SK-N-MC (cell line): Measurements from ENCODE around the gene ZNF236.
"Not testable (repeated sequence)": the region's sequence is repeated elsewhere in the genome, so short reads cannot be mapped to it uniquely, and the experiment has no call there.

Experiments
- DNase-seq: peaks from one replicate; pipeline ENCODE4 v3.0.0-alpha.2; 2011; ENCODE audit warnings: low read depth, low spot score
- H3K27ac ChIP-seq: fragments of 200-600 bp; sonication (generic); 2 replicates; pipeline ENCODE4 v1.5.1; 2016; ENCODE audit warnings: mixed run types
- H3K36me3 ChIP-seq: fragments of 200-600 bp; sonication (generic); 2 replicates; pipeline ENCODE4 v1.6.1; 2017; ENCODE audit warnings: antibody characterized with exemption, low read length, mixed read lengths; ENCODE audit not compliant: insufficient read depth
- H3K4me3 ChIP-seq: fragments of 200-600 bp; sonication (generic); 2 replicates; pipeline ENCODE4 v1.5.1; 2016
- H3K9ac ChIP-seq: fragments of 200-600 bp; sonication (generic); 2 replicates; pipeline ENCODE4 v1.8.0; 2017; ENCODE audit warnings: mixed run types, mixed read lengths; ENCODE audit not compliant: insufficient read length
- H3K9me3 ChIP-seq: fragments of 200-600 bp; sonication (generic); 2 replicates; pipeline ENCODE4 v1.6.1; 2017; ENCODE audit warnings: low read depth, mild to moderate bottlenecking, antibody characterized with exemption, low read length, moderate library complexity, mixed read lengths
- EZH2 ChIP-seq: fragments of 200-600 bp; sonication (generic); IDR thresholded peaks from one replicate; pipeline ENCODE4 v1.6.1; 2017; ENCODE audit warnings: antibody characterized with exemption
- FOXP2 ChIP-seq: optimal IDR thresholded peaks from 2 replicates; pipeline ENCODE3; 2011; ENCODE audit warnings: mild to moderate bottlenecking, moderate library complexity; ENCODE audit not compliant: insufficient read depth; ENCODE audit errors: extremely low read length, control extremely low read depth
- POLR2AphosphoS5 ChIP-seq: IDR thresholded peaks from 2 replicates; pipeline ENCODE4 v1.6.1; 2012; ENCODE audit warnings: mild to moderate bottlenecking, low read depth, low read length, borderline replicate concordance

Gene ZNF236

GRCh38 chr18:76794326-76794725 is 28.0 kb upstream of the ZNF236 start:
- TF ChIP-seq POLR2AphosphoS5 (no peak), EZH2 (no peak), FOXP2 (no peak)
- no peaks in the 10 kb centered on the region for H3K36me3 ChIP-seq
- no peak for DNase-seq
- no peak overlapping the region for H3K4me3 ChIP-seq
- H3K9me3 ChIP-seq, result no peaks in the 10 kb centered on the region
- no peak overlapping the region for H3K9ac ChIP-seq
- H3K27ac ChIP-seq, result no peak overlapping the region

- Histone ChIP-seq H3K9ac (no peak overlapping the region), H3K36me3 (no peaks in the 10 kb centered on the region), H3K4me3 (peak overlapping the region; percentile 45), H3K9me3 (no peaks in the 10 kb centered on the region), H3K27ac (no peak overlapping the region)
- DNase-seq, result no peak
- TF ChIP-seq FOXP2 (no peak), POLR2AphosphoS5 (no peak), EZH2 (no peak)
Measured at GRCh38 chr18:76801567-76802505, 20.5 kb upstream of the ZNF236 start.

DNA sequence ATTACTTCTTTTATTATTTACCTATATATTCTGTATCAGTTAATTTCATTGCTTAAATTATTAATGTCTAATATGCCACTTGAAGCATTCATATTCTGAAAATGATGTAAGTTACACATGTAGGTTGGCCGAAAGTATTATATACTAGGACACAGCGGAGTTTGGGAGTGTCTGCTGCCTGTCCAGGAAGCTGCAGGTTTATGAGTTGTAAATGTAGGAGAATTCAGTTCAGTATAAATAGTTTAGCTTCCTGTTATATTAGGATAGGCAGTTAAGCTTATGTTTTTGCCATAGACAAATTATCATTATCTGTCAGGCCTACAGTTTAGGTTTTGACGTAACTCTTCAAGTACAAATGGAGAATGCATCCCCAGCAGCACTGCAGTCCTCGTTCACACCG is 18.9 kb upstream of the ZNF236 start:
- no peak overlapping the region for H3K27ac ChIP-seq
- H3K9me3 ChIP-seq, result no peaks in the 10 kb centered on the region
- no peaks in the 10 kb centered on the region for H3K36me3 ChIP-seq
- DNase-seq, result no peak
- H3K4me3 ChIP-seq, result peak overlapping the region; percentile 45; the same call in 1 of the 2 replicates
- TF ChIP-seq EZH2, result no peak
- no peak for TF ChIP-seq POLR2AphosphoS5
- no peak overlapping the region for H3K9ac ChIP-seq

GRCh38 chr18:76803814-76804213 is 18.5 kb upstream of the ZNF236 start:
- Histone ChIP-seq H3K4me3 (peak overlapping the region; percentile 45; the same call in 1 of the 2 replicates), H3K9ac (no peak overlapping the region), H3K9me3 (no peaks in the 10 kb centered on the region), H3K27ac (no peak overlapping the region), H3K36me3 (no peaks in the 10 kb centered on the region)
- peak; percentile 34 for DNase-seq
- no peak for TF ChIP-seq POLR2AphosphoS5
- TF ChIP-seq FOXP2, result no peak
- no peak for TF ChIP-seq EZH2

- no peak for TF ChIP-seq FOXP2
- no peak for TF ChIP-seq POLR2AphosphoS5
- TF ChIP-seq EZH2, result no peak
- H3K9ac ChIP-seq, result no peak overlapping the region
- DNase-seq, result no peak
- H3K36me3 ChIP-seq, result no peaks in the 10 kb centered on the region
- H3K27ac ChIP-seq, result no peak overlapping the region
- H3K4me3 ChIP-seq, result no peak overlapping the region
- no peaks in the 10 kb centered on the region for H3K9me3 ChIP-seq
Measured at GRCh38 chr18:76805221-76805620, 17.1 kb upstream of the ZNF236 start.

GRCh38 chr18:76806301-76806700 is 16.1 kb upstream of the ZNF236 start:
- no peaks in the 10 kb centered on the region for H3K36me3 ChIP-seq
- TF ChIP-seq EZH2 (no peak), POLR2AphosphoS5 (no peak), FOXP2 (no peak)

DNA sequence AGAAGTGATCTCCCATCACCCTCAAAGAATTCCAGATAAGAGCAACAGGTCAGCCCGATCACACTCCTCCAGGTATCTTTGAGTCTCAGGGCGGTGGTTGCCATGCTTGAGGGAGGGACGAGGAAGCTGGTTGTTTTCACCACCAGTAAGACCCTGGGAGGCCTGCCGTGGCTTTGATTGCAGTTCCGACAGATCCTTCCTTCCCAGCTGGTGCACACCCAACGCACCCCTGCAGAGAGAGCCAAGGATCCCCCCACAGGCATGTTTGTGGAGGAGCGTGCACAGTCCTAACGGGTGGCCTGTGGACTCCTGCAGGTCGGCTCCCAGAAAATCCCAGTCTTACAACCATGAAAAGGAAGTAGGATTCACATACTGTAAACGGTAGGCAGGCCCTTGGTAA is 13.8 kb upstream of the ZNF236 start:
- no peak for TF ChIP-seq FOXP2
- no peak for TF ChIP-seq POLR2AphosphoS5
- TF ChIP-seq EZH2, result no peak
- Histone ChIP-seq H3K9me3 (no peaks in the 10 kb centered on the region), H3K27ac (no peak overlapping the region), H3K9ac (no peak overlapping the region), H3K4me3 (no peak overlapping the region), H3K36me3 (no peaks in the 10 kb centered on the region)
- DNase-seq, result no peak

More at GRCh38 chr18:76806301-76806700, 16.1 kb upstream of the ZNF236 start:
- Histone ChIP-seq H3K27ac (no peak overlapping the region), H3K9ac (no peak overlapping the region), H3K9me3 (no peaks in the 10 kb centered on the region), H3K4me3 (no peak overlapping the region)
- DNase-seq, result no peak

DNA sequence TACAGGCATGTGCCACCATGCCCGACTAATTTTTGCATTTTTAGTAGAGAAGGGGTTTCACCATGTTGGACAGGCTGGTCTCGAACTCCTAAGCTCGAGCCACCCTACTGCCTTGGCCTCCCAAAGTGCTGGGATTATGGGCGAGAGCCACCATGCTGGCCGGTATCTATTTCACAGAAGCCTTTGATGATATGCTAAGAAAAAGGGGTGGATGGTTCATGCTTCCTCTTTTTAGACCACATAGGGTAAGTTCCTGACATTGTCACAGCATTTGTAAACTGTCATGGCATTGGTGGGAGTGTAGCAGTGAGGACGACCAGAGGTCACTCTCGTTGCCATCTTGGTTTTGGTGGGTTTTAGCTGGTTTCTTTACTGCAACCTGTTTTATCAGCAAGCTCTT is 10.8 kb upstream of the ZNF236 start:
- not testable (repeated sequence) for H3K4me3 ChIP-seq, H3K9me3 ChIP-seq, H3K36me3 ChIP-seq, H3K27ac ChIP-seq, H3K9ac ChIP-seq, DNase-seq

- Histone ChIP-seq H3K9ac (no peak overlapping the region), H3K4me3 (no peak overlapping the region), H3K9me3 (no peaks in the 10 kb centered on the region), H3K36me3 (no peaks in the 10 kb centered on the region), H3K27ac (no peak overlapping the region)
- DNase-seq, result no peak
- TF ChIP-seq FOXP2 (no peak), EZH2 (no peak), POLR2AphosphoS5 (no peak)
Measured at GRCh38 chr18:76814256-76814655, 8.1 kb upstream of the ZNF236 start.
